ENCODE data around the gene NKD2.

The NKD2 gene

DNA sequence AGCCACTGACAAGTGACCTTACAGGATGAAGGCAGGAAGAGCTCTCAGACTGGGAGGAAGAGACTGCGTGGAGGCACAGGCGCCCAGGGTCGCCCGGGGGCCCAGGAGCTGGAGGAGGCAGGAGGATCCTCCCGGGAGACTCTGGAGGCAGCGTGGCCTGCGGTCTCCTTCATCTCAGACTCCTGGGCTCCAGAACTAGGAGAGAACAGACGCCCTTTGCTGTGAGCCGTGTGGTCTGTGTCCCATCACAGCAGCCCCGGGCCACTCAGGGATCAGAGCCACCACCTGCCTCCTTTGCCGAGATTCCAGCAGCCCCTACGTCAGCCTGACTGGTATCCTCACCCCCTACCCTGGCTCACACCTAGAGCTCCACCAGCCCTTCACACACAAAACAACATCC, 58.1 kb downstream of the NKD2 start:
- peaks cover 2% of the 10 kb centered on the region for H3K4me1 ChIP-seq (ENCODE audit: insufficient read depth, insufficient read length)
- no peak for DNase-seq (ENCODE audit: low read depth, low spot score)
- TF ChIP-seq YY1 (IDR thresholded peaks at IDR 0.05; ENCODE audit: insufficient read depth, insufficient read length): no peak
- no peak for TF ChIP-seq ZNF274 (IDR thresholded peaks at IDR 0.05; ENCODE audit: low read depth, low read length)
- no peak for TF ChIP-seq SUZ12 (IDR thresholded peaks at IDR 0.05; ENCODE audit: extremely low read depth, insufficient read depth, insufficient read length)
- no peaks in the 10 kb centered on the region for H3K27me3 ChIP-seq (ENCODE audit: insufficient read depth, insufficient read length)
- no peak overlapping the region for H3K4me3 ChIP-seq (ENCODE audit: insufficient read length, low read depth)
- H3K9me3 ChIP-seq (ENCODE audit: insufficient read depth, low read length): no peaks in the 10 kb centered on the region
- no peak overlapping the region for H3K9ac ChIP-seq (ENCODE audit: insufficient read length, low read depth)
- H3K36me3 ChIP-seq (ENCODE audit: insufficient read depth, insufficient read length, low read length): peaks cover 39% of the 10 kb centered on the region

DNA sequence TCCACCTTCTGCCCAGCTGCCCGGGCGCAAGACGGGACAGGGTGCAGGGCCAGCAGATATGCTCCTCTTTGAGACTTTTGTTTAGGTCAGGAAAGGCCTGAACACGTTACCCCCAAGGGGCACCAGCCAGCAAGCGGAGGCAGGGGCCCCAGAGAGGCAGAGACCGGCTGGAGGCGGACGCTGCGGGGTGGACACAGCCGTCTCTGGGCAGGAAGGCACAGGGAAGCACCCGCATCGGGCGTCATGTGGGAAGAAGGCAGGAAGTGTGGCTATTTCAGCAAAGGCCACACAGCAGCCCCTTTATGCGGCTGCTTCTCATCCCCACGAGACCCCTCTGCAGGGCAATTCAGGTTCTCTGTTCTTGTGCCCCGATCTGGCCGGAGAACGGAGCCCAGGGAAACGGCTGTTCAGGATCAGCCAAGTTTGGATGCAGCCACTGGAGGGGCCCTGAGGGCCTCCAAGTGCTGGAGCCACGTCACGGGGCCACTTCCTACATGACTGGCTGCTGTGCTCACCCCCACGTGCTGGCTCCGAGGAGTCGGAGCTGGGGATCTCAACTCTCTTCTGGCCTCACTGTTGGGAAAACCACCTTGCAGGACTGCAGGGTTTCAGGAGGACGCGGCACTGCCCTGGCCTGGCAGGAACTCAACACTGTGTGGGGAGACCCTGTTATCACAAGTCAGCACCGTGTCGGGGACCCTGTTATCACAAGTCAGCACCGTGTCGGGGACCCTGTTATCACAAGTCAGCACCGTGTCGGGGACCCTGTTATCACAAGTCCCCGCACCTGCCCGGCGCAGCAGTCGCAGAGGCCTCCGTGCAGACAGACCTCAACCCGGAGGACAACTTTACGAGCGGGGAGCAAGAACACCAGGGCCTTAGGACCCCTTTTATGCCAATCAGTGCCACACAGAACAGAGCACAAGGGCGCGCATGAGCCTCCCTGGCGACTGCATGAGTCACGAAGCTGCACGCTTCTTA, 58.8 kb downstream of the NKD2 start:
- TF ChIP-seq ZNF274 (IDR thresholded peaks at IDR 0.05; ENCODE audit: low read depth, low read length) (no peak), YY1 (IDR thresholded peaks at IDR 0.05; ENCODE audit: insufficient read depth, insufficient read length) (no peak), SUZ12 (IDR thresholded peaks at IDR 0.05; ENCODE audit: extremely low read depth, insufficient read depth, insufficient read length) (no peak)
- Histone ChIP-seq H3K4me3 (ENCODE audit: insufficient read length, low read depth) (no peak overlapping the region), H3K9me3 (ENCODE audit: insufficient read depth, low read length) (no peaks in the 10 kb centered on the region), H3K4me1 (ENCODE audit: insufficient read depth, insufficient read length) (peaks cover 2% of the 10 kb centered on the region), H3K9ac (ENCODE audit: insufficient read length, low read depth) (no peak overlapping the region), H3K27me3 (ENCODE audit: insufficient read depth, insufficient read length) (no peaks in the 10 kb centered on the region), H3K36me3 (ENCODE audit: insufficient read depth, insufficient read length, low read length) (peaks cover 36% of the 10 kb centered on the region)
- no peak for DNase-seq (ENCODE audit: low read depth, low spot score)

DNA sequence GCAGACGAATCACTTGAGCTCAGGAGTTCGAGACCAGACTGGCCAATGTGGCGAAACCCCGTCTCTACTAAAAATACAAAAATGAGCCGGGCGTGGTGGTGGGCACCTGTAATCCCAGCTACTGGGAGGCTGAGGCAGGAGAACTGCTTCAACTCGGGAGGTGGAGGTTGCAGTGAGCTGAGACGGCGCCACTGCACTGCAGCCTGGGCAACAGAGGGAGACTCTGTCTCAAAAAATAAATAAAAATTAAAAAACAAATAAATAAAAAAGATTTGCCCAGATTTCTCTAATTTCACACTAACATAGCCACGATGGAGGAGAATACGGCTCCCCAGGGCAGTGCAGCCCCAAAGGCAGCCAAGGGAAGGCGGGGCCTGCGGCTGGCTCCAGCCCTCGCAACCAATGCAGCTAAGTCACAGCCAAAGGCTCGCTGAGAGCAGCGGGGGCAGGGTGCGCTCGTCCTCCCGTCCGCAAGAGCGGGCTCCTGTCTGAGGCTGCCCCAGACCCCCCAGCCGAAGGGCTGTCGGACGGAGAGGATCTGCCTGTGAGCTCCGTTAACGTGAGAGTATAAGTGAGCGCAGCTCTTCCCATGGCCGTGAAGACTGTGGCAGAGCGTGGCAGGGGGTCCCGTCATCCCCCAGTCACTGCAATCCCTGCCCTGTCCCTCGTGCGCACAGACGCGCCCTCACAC, 59.7 kb downstream of the NKD2 start:
- peaks cover 31% of the 10 kb centered on the region for H3K36me3 ChIP-seq (ENCODE audit: insufficient read depth, insufficient read length, low read length)
- no peak for TF ChIP-seq YY1 (IDR thresholded peaks at IDR 0.05; ENCODE audit: insufficient read depth, insufficient read length)
- no peak for TF ChIP-seq SUZ12 (IDR thresholded peaks at IDR 0.05; ENCODE audit: extremely low read depth, insufficient read depth, insufficient read length)
- H3K9ac ChIP-seq (ENCODE audit: insufficient read length, low read depth): no peak overlapping the region
- DNase-seq (ENCODE audit: low read depth, low spot score): no peak
- no peaks in the 10 kb centered on the region for H3K9me3 ChIP-seq (ENCODE audit: insufficient read depth, low read length)
- no peaks in the 10 kb centered on the region for H3K27me3 ChIP-seq (ENCODE audit: insufficient read depth, insufficient read length)
- peaks cover 2% of the 10 kb centered on the region for H3K4me1 ChIP-seq (ENCODE audit: insufficient read depth, insufficient read length)
- H3K4me3 ChIP-seq (ENCODE audit: insufficient read length, low read depth): no peak overlapping the region

DNA sequence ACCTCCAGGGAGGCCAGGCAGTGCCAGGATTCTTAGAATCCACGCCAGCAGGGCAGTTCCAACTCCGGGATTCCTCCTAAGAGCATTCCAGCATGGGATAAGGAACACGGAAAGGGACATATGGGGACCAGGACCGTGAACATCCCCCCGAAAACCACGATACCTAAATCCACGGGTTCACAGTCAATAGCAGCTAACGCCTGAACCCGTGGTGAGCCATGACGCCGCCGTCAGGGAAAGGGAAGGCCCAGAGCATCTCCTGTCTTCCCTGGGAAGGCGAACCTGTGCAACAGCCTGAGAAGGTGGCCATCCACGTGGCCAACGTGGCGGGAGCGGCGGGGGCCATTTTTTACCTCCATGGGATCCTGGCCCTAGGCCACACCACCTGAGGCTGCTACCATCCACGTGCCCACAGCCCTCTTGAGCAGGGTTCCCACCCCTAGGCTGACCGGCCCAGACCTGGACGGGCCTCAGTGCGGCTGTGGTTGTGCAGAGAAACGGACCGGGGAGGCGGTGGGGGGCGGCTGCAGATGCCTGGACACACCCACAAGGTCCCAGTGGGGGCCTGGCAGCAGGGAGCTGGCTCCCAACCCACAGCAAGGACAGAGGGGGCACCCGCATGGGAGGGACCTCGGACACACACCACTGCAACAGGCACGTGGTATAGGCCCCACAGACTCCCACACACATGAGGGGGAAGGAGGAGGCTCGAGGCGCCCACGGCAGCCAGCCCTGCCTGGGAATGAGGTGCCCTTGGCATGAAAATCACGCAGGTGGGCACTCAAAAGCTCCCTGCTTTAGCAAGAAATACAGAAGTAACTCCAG, 60.5 kb downstream of the NKD2 start:
- Histone ChIP-seq H3K27me3 (ENCODE audit: insufficient read depth, insufficient read length) (no peaks in the 10 kb centered on the region), H3K9ac (ENCODE audit: insufficient read length, low read depth) (no peak overlapping the region), H3K36me3 (ENCODE audit: insufficient read depth, insufficient read length, low read length) (peaks cover 38% of the 10 kb centered on the region), H3K4me1 (ENCODE audit: insufficient read depth, insufficient read length) (peaks cover 2% of the 10 kb centered on the region), H3K9me3 (ENCODE audit: insufficient read depth, low read length) (no peaks in the 10 kb centered on the region), H3K4me3 (ENCODE audit: insufficient read length, low read depth) (no peak overlapping the region)
- TF ChIP-seq YY1 (IDR thresholded peaks at IDR 0.05; ENCODE audit: insufficient read depth, insufficient read length): no peak
- no peak for TF ChIP-seq ZNF274 (IDR thresholded peaks at IDR 0.05; ENCODE audit: low read depth, low read length)
- no peak for TF ChIP-seq SUZ12 (IDR thresholded peaks at IDR 0.05; ENCODE audit: extremely low read depth, insufficient read depth, insufficient read length)
- no peak for DNase-seq (ENCODE audit: low read depth, low spot score)

DNA sequence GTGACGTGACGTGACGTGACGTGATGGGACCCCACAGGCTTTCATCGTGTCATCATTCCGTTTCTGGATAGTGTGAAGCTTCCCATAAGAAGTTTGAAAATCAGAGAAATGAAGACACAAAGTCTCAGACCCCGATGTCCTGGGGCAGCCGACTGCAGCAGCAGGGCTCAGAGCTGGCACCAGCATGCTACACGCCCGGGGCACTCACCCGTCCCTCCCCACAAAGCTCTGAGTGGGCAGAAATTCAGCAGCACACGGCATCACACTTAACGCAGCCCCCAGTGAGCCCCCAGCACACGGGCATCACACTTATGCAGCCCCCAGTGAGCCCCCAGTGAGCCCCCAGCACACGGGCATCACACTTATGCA, 61.1 kb downstream of the NKD2 start:
- Histone ChIP-seq H3K4me3 (ENCODE audit: insufficient read length, low read depth) (no peak overlapping the region), H3K9me3 (ENCODE audit: insufficient read depth, low read length) (no peaks in the 10 kb centered on the region), H3K36me3 (ENCODE audit: insufficient read depth, insufficient read length, low read length) (peaks cover 38% of the 10 kb centered on the region), H3K4me1 (ENCODE audit: insufficient read depth, insufficient read length) (peaks cover 2% of the 10 kb centered on the region), H3K27me3 (ENCODE audit: insufficient read depth, insufficient read length) (no peaks in the 10 kb centered on the region), H3K9ac (ENCODE audit: insufficient read length, low read depth) (no peak overlapping the region)
- no peak for TF ChIP-seq ZNF274 (IDR thresholded peaks at IDR 0.05; ENCODE audit: low read depth, low read length)
- no peak for DNase-seq (ENCODE audit: low read depth, low spot score)

DNA sequence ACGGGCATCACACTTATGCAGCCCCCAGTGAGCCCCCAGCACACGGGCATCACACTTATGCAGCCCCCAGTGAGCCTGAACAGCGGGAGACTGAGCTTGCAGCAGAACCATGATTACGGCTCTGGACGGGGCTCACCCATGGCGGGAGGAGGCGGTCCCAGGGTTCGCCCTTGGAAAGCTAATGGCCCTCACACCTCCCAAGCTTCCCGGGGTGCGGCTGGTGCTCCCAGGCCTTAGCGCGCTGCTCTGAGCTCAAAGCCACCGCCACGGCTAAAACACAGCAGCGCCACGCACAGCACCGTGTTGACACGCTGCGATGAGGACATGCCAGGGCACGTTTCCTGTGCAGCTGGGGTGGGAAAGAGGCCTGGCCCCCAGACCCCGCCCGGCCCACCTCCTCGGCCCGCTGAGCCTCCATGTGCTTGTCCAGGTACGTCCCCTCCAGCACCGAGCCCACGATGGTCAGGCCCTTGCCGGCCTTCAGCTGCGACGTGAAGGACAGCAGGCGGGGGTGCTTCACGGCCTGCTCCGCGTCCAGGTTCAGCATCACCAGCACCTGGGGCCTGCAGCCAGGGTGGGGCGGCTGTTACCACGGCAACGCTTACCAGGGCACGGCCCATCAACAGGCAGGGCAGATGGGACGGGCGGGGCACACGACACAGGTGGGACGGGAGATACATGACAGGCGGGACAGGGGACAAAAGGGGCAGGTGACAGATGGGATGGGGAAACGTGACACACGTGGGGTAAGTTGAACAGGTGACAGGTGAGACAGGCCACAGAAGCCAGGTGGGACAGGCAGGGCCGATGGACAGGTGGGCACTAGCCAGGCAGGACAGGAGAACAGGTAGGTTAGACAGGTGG, 64.9 kb downstream of the NKD2 start:
- TF ChIP-seq ZNF274 (IDR thresholded peaks at IDR 0.05; ENCODE audit: low read depth, low read length) (no peak), YY1 (IDR thresholded peaks at IDR 0.05; ENCODE audit: insufficient read depth, insufficient read length) (no peak), SUZ12 (IDR thresholded peaks at IDR 0.05; ENCODE audit: extremely low read depth, insufficient read depth, insufficient read length) (no peak)
- Histone ChIP-seq H3K4me1 (ENCODE audit: insufficient read depth, insufficient read length) (no peaks in the 10 kb centered on the region), H3K27me3 (ENCODE audit: insufficient read depth, insufficient read length) (no peaks in the 10 kb centered on the region), H3K9ac (ENCODE audit: insufficient read length, low read depth) (no peak overlapping the region), H3K36me3 (ENCODE audit: insufficient read depth, insufficient read length, low read length) (peaks cover 50% of the 10 kb centered on the region), H3K4me3 (ENCODE audit: insufficient read length, low read depth) (no peak overlapping the region), H3K9me3 (ENCODE audit: insufficient read depth, low read length) (no peaks in the 10 kb centered on the region)
- no peak for DNase-seq (ENCODE audit: low read depth, low spot score)
